Stimulated activated memory B cell treated with anti-CD40 and anti-IgM and Interleukin-4, amounts not matched to agents 10 μg/mL and 1 μg/mL and 100 μg/mL, for 72 hours (primary cell): ENCODE data around the gene ATP9A.

Source experiments
- ATAC-seq: fragments of 150-1000 bp; cut with Tn5 transposase; 2 replicates; pipeline ENCODE4 v1.10.0; 2021
- H3K27ac Mint-ChIP-seq: one replicate; pipeline ENCODE4 v1.8.0; 2022; ENCODE audit warnings: mild to moderate bottlenecking, mixed read lengths
- H3K27me3 Mint-ChIP-seq: one replicate; pipeline ENCODE4 v1.8.0; 2022; ENCODE audit warnings: mixed read lengths
- H3K36me3 Mint-ChIP-seq: one replicate; pipeline ENCODE4 v1.8.0; 2022; ENCODE audit warnings: mixed read lengths
- H3K4me1 Mint-ChIP-seq: one replicate; pipeline ENCODE4 v1.8.0; 2022; ENCODE audit warnings: mixed read lengths
- H3K4me3 Mint-ChIP-seq: one replicate; pipeline ENCODE4 v1.8.0; 2022; ENCODE audit warnings: mild to moderate bottlenecking, moderate library complexity, mixed read lengths
- H3K9me3 Mint-ChIP-seq: one replicate; pipeline ENCODE4 v1.8.0; 2022; ENCODE audit warnings: mixed read lengths

Gene ATP9A

DNA sequence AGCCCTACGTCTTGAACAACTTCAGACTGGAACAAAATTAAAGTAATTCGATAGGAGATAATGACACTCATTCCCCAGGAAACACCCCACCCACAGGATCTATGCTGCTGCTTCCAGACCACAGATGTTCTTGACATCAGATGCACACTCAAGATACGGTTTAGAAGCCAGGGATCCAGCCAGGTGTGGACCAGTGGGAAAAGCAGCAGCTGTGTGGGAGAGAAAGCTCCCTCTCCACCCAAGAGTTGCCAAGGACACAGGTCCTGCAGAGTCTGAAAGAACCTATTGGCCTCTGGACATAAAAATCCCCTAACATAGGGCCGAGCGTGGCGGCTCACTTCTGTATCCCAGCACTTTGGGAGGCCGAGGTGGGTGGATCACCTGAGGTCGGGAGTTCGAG lies 133.9 kb downstream of the ATP9A start:
- H3K36me3 Mint-ChIP-seq, result no peaks in the 10 kb centered on the region
- H3K27me3 Mint-ChIP-seq, result peaks cover 73% of the 10 kb centered on the region
- H3K27ac Mint-ChIP-seq, result no peak overlapping the region
- no peak overlapping the region for H3K4me3 Mint-ChIP-seq
- no peak for ATAC-seq
- H3K9me3 Mint-ChIP-seq, result no peaks in the 10 kb centered on the region
- peaks cover 10% of the 10 kb centered on the region for H3K4me1 Mint-ChIP-seq

GRCh38 chr20:51633430-51633829 lies 134.8 kb downstream of the ATP9A start:
- H3K27ac Mint-ChIP-seq, result no peak overlapping the region
- H3K27me3 Mint-ChIP-seq, result peaks cover 81% of the 10 kb centered on the region
- no peak overlapping the region for H3K4me3 Mint-ChIP-seq

DNA sequence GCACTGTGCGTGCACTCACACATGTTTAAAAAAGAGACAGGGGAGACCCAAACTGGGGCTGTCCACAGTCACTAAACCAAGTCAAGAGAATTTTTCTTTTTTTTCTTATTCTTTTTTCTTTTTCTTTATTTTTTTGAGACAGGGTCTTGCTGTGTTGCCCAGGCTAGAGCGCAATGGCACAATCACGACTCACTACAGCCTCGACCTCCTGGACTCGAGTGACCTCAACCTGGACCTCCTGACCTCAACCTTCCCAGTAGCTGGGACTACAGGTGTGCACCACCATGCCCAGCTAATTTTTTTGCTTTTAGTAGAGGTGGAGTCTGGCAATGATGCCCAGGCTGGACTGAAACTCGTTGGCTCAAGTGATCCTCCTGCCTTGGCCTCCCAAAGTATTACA lies 136.2 kb downstream of the ATP9A start:
- Mint-ChIP-seq H3K9me3 (no peaks in the 10 kb centered on the region), H3K4me3 (no peak overlapping the region)

More at GRCh38 chr20:51633430-51633829, 134.8 kb downstream of the ATP9A start:
- no peak for ATAC-seq
- H3K4me1 Mint-ChIP-seq, result peaks cover 7% of the 10 kb centered on the region
- H3K9me3 Mint-ChIP-seq, result no peaks in the 10 kb centered on the region
- H3K36me3 Mint-ChIP-seq, result no peaks in the 10 kb centered on the region

GRCh38 chr20:51631011-51631950 lies 136.9 kb downstream of the ATP9A start:
- Mint-ChIP-seq H3K27ac (no peak overlapping the region), H3K36me3 (no peaks in the 10 kb centered on the region), H3K9me3 (no peaks in the 10 kb centered on the region), H3K4me3 (no peak overlapping the region), H3K4me1 (peaks cover 7% of the 10 kb centered on the region), H3K27me3 (peaks cover 95% of the 10 kb centered on the region)
- ATAC-seq, result peak; percentile 41

More for the DNA sequence above, 136.2 kb downstream of the ATP9A start:
- Mint-ChIP-seq H3K4me1 (peaks cover 7% of the 10 kb centered on the region), H3K27ac (no peak overlapping the region), H3K36me3 (no peaks in the 10 kb centered on the region), H3K27me3 (peaks cover 95% of the 10 kb centered on the region)
- no peak for ATAC-seq

DNA sequence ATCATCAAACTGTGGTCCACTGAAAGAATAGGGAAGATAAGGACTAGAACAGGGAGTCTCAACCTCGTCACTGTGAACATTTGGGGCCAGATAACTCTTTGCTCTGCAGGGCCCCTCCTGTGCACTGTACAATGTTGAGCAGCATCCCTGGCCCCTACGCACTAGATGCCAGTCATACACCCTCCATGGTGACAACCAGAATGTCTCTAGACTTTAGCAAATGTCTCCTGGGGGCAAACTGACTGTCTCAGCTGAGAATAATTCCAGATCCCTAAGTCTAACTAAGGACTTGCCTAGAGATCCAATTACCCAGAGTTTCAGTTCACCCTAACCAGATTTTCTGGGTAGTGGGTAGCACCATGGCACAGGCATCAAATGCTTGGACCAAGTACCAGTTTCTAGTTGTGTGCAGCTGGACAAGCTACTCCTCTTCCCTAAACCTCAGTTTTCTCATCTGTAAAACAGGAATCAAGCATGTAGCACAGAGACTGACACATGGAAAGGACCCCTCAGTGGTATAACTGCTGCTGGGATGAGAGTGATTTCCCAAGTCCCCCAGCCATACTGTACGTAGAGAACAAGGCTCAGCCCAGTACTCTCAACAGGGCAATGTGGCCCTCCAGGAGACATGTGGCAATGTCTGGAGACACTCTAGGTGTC lies 138.7 kb downstream of the ATP9A start:
- Mint-ChIP-seq H3K27me3 (peaks cover 92% of the 10 kb centered on the region), H3K4me3 (no peak overlapping the region), H3K36me3 (no peaks in the 10 kb centered on the region), H3K9me3 (no peaks in the 10 kb centered on the region), H3K27ac (no peak overlapping the region), H3K4me1 (peaks cover 8% of the 10 kb centered on the region)
- ATAC-seq, result no peak

- no peaks in the 10 kb centered on the region for H3K36me3 Mint-ChIP-seq
- H3K4me1 Mint-ChIP-seq, result peaks cover 16% of the 10 kb centered on the region
- no peak overlapping the region for H3K4me3 Mint-ChIP-seq
- no peak for ATAC-seq
- H3K27ac Mint-ChIP-seq, result no peak overlapping the region
- H3K9me3 Mint-ChIP-seq, result no peaks in the 10 kb centered on the region
- peaks cover 95% of the 10 kb centered on the region for H3K27me3 Mint-ChIP-seq
Measured at GRCh38 chr20:51628533-51629398, 139.4 kb downstream of the ATP9A start.

- H3K36me3 Mint-ChIP-seq, result no peaks in the 10 kb centered on the region
- peaks cover 86% of the 10 kb centered on the region for H3K27me3 Mint-ChIP-seq
- H3K9me3 Mint-ChIP-seq, result no peaks in the 10 kb centered on the region
- no peak overlapping the region for H3K4me3 Mint-ChIP-seq
- no peak for ATAC-seq
- H3K27ac Mint-ChIP-seq, result no peak overlapping the region
- peaks cover 16% of the 10 kb centered on the region for H3K4me1 Mint-ChIP-seq
Measured at GRCh38 chr20:51627586-51627985, 140.6 kb downstream of the ATP9A start.

DNA sequence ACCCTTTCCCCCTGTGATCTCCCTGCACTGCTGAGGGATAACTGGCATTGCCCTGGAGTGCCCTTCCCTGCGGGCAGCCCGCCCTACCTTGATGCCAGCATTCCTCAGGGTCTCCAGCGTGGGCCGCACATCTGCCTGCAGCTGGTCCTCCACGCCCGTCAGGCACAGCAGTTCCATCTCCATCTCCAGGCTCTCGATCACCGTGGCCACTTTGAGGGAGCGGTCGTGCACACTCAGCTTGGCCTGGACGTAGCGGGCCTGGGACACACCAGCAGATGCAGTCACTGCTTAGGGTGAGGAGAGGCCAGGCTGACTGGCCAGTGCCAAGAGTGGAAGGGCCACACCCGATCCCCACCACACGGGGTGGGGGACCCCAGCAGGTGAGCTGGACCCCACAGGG lies 143.1 kb downstream of the ATP9A start:
- H3K36me3 Mint-ChIP-seq, result no peaks in the 10 kb centered on the region
- no peak overlapping the region for H3K27ac Mint-ChIP-seq
- ATAC-seq, result no peak
- no peak overlapping the region for H3K4me3 Mint-ChIP-seq
- no peaks in the 10 kb centered on the region for H3K9me3 Mint-ChIP-seq
- peaks cover 62% of the 10 kb centered on the region for H3K27me3 Mint-ChIP-seq
- H3K4me1 Mint-ChIP-seq, result peaks cover 10% of the 10 kb centered on the region

DNA sequence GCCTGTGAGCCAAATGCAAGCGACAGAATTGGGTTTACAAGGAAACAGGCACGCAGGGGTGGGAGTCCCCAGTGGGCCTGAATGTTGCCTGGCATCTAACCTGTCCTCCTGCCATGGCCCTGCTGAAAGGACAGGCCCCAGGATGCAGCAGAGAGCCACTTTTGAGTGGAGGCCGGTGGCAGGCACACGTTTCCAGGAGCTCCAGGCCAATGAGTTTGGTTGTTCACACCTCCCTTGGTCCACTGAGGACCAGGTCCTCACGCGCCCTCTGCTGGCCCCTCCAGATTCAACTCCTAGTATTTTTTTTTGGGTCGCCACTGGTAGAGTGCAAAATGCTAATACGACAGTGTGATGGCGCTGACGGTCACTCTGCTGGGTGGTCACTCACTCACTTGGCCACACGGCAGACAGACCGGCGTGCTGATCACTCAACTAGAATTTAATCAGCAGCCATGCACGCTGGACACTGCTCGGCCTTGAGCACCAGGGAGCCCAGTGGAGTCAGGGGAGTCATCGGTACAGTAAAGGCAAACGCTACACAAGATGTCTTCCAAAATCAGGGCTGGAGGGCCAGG lies 143.9 kb downstream of the ATP9A start:
- peak; percentile 75 for ATAC-seq
- Mint-ChIP-seq H3K27me3 (peaks cover 53% of the 10 kb centered on the region), H3K9me3 (no peaks in the 10 kb centered on the region), H3K4me1 (peaks cover 15% of the 10 kb centered on the region), H3K36me3 (no peaks in the 10 kb centered on the region), H3K4me3 (no peak overlapping the region), H3K27ac (peak overlapping the region; percentile 51)

- peaks cover 15% of the 10 kb centered on the region for H3K4me1 Mint-ChIP-seq
- peak overlapping the region; percentile 51 for H3K27ac Mint-ChIP-seq
- no peaks in the 10 kb centered on the region for H3K9me3 Mint-ChIP-seq
- no peaks in the 10 kb centered on the region for H3K36me3 Mint-ChIP-seq
- no peak for ATAC-seq
- no peak overlapping the region for H3K4me3 Mint-ChIP-seq
- peaks cover 50% of the 10 kb centered on the region for H3K27me3 Mint-ChIP-seq
Measured at GRCh38 chr20:51623255-51623654, 144.9 kb downstream of the ATP9A start.

- H3K4me1 Mint-ChIP-seq, result peaks cover 15% of the 10 kb centered on the region
- no peaks in the 10 kb centered on the region for H3K9me3 Mint-ChIP-seq
- H3K27me3 Mint-ChIP-seq, result peaks cover 46% of the 10 kb centered on the region
- no peak overlapping the region for H3K27ac Mint-ChIP-seq
- no peaks in the 10 kb centered on the region for H3K36me3 Mint-ChIP-seq
- ATAC-seq, result no peak
- no peak overlapping the region for H3K4me3 Mint-ChIP-seq
Measured at GRCh38 chr20:51622004-51622874, 146.0 kb downstream of the ATP9A start.

DNA sequence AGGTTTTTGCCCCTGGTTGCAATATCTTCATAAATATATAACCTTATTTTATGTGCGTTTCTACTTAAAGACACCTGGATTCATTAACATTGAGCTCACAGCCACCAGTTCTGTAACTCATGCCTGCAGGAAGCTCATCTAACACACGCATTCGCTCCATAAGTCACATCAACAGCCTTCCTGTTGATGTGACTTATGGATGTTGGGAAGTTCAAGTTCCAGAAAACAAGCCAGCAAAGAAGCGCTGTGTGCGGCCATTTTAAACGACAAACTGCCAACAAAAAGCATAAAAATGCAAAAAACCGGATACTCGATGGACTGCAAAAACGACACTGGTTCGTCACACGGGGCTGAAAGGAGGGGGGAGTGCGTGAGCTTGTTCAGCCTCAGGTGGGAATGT lies 147.8 kb downstream of the ATP9A start:
- no peak overlapping the region for H3K27ac Mint-ChIP-seq
- no peak overlapping the region for H3K4me3 Mint-ChIP-seq
- ATAC-seq, result no peak

GRCh38 chr20:51616060-51616459 lies 152.1 kb downstream of the ATP9A start:
- H3K9me3 Mint-ChIP-seq, result no peaks in the 10 kb centered on the region
- H3K36me3 Mint-ChIP-seq, result no peaks in the 10 kb centered on the region
- no peak overlapping the region for H3K27ac Mint-ChIP-seq
- peaks cover 6% of the 10 kb centered on the region for H3K4me1 Mint-ChIP-seq
- peaks cover 13% of the 10 kb centered on the region for H3K27me3 Mint-ChIP-seq
- H3K4me3 Mint-ChIP-seq, result no peak overlapping the region
- no peak for ATAC-seq

More for the DNA sequence above, 147.8 kb downstream of the ATP9A start:
- Mint-ChIP-seq H3K36me3 (no peaks in the 10 kb centered on the region), H3K9me3 (no peaks in the 10 kb centered on the region), H3K4me1 (peaks cover 15% of the 10 kb centered on the region), H3K27me3 (peaks cover 27% of the 10 kb centered on the region)

- peaks cover 27% of the 10 kb centered on the region for H3K27me3 Mint-ChIP-seq
- ATAC-seq, result no peak
- H3K27ac Mint-ChIP-seq, result no peak overlapping the region
Measured at GRCh38 chr20:51614687-51615086, 153.5 kb downstream of the ATP9A start.

More at GRCh38 chr20:51614687-51615086, 153.5 kb downstream of the ATP9A start:
- Mint-ChIP-seq H3K36me3 (no peaks in the 10 kb centered on the region), H3K4me3 (no peak overlapping the region), H3K4me1 (peaks cover 13% of the 10 kb centered on the region), H3K9me3 (no peaks in the 10 kb centered on the region)
